ENCODE results near the gene CS.

CS gene

DNA sequence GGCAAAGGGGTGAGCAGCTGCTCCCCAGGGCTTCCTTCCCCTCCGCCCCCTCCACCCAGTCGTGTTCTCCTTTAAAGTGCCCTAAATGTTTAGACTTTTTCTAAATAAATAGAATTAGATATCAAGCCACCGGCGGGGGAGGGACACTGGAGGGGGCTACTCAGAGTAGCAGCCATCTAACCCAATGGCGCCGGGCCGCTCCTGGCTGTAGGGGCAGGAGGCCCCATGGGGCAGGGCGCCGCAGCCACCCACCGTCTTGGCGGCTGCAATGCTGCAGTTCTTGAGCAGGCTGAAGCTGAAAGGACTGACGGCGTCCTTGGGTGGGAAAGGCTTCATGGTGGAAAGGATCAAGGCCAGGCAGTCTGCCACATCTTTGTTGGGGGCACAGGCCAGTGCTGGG, 57.1 kb downstream of the CS start:
- no peak for DNase-seq

DNA sequence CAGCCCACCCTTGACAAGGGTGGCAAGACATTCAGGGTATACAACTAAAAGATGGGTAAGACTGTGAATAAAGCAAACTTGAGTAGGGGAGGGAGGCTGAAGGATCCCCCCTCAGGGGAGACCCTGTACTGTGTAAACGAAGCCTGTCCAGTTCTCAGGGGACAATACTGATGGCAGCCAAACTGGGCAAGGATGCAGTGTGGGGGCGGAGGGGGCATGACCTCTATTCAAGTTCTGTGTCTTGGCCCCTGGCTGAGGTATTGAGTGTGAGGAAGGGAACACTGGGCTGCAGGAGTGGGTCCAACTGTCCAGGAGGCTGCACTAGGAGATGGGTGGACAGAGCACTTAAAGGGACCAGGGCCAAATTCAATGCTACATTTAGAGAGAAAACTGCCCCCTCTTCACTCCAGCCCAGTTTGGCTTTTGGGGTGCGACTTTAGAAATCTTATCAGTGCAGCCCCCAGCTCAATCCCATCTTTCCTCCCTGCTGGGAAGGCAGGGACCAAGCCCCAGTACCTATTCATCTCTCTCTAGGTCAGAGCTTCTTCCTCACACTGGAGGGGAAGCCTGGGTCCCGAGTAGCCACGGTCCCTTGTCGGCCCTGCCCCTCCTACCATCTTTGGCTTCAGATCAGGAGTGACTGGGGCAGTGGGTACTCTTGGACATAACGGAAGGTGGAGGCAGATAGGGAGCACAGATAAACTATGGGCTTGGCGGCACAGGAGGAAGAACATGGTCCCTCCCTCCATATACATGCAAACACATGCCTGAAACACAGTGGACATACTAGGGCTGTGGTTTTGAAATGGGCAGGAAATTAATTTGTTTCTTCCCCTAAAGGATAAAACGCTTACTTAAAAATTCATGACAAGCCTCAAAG, 58.5 kb downstream of the CS start:
- no peak for DNase-seq

DNA sequence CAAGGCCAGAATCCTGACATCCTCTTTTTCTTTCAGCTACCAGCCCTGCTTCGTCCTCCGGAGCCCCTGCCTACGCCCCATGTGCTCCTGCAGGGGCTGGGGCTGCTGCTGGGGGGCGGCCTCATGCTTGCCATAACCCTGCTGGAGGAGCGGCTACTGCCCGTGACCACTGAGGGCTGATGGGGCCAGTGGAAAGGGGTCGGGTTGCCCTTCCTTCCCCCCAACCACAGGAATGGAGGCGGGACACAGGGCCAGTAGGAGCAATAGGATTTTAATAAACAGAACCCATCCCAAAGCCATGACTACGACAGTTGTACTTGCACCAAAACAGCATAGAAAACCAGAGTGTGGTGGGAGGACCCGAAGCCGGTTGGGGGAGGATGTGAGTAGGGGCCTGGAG, 62.6 kb downstream of the CS start:
- no peak for DNase-seq

DNA sequence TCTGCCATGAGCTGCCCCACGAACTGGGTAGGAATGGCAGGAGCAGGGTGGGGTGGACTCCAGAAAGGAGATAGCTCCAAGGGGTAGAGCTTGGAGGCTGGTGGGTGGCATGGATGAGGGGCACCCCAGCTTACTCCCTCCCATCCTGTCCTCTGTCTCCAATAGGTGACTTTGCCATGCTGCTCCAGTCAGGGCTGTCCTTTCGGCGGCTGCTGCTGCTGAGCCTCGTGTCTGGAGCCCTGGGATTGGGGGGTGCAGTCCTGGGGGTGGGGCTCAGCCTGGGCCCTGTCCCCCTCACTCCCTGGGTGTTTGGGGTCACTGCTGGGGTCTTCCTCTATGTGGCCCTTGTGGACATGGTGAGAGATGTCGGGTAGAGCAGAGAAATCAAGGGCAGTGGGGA, 63.1 kb downstream of the CS start:
- no peak for DNase-seq

DNA sequence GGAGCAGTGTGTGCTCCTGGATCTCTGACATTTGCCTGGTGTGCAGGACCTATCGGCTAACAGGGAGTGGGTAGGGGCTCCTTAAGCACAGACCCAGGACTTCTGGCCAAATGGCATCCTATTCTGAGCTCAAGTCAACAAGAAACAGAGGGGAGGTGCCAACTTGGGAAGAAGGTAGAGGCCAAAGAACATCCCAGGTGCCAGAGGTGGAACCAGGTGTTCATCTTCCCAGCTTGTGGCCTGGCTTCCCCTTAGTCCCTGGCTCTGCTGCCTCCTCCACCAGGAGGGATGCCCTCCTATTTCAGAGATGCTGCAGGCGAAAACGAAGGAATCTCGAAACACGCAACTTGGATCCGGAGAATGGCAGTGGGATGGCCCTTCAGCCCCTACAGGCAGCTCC, 64.0 kb downstream of the CS start:
- no peak for DNase-seq

DNA sequence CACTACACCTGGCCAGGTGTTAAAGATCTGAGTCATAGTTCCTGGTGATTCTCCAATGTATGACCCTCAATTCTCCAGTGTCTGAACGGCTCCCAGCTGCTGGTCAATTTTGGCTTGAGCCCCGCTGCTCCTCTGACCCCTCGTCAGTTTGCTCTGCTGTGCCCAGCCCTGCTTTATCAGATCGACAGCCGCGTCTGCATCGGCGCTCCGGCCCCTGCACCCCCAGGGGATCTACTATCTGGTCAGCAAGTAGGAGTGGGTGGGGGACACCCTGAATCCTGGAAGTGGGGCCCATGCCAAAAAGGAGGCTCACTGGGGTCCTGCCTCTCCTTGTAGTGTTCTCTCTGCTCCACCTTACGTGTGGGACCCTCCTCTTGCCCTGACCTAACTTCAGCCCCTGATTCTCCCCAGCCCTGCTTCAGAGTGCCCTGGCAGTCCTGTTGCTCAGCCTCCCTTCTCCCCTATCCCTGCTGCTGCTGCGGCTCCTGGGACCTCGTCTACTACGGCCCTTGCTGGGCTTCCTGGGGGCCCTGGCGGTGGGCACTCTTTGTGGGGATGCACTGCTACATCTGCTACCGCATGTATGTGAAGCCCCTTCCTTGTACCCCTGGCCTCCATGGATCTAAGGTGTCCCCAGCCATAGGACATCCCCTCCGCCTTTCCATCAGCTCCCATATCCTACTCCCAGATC, 65.2 kb downstream of the CS start:
- no peak for DNase-seq

DNA sequence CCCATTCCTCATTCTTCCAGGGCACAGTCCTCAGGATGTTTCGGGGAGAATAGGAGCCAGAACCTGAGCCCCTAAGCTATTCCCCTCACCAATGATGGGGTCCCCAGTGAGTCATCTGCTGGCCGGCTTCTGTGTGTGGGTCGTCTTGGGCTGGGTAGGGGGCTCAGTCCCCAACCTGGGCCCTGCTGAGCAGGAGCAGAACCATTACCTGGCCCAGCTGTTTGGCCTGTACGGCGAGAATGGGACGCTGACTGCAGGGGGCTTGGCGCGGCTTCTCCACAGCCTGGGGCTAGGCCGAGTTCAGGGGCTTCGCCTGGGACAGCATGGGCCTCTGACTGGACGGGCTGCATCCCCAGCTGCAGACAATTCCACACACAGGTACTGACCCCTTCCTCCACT, 68.9 kb downstream of the CS start:
- DNase-seq, result no peak

DNA sequence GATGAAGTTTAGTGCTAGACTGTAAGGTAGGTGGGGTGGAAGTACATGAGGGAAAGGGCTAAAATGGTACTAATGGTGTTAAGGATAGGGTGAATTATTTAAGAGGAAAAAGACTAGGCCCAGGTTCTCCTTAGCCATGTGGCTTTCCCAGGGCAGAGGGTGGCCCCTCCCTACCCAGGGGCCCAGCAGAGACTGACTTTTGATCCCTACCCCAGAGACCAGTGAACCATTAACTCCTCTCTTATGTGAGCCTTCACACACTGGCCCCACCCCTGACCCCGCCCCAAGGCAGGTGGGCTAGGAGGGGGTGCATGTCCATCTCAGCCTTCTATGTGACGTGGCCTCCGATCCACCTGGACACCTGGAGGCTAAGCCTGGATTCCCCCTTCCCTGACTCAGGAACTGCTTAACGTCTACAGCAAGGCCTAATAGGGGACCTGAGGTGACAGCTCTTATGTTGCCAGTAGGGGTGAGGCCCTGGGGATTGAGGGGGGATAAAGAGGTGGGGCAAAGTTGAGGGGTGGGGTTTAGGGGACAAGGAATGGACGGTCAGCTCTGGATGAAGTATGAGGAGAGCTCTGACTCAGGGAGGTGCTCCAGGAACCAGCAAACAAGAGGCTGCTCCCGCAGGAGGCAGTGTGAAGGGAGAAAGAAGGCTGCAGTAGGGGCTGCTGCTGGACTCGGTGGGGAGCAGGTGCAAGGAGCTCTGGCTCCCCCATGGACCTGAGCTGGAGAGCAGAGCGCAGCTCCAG, 69.5 kb downstream of the CS start:
- no peak for DNase-seq

DNA sequence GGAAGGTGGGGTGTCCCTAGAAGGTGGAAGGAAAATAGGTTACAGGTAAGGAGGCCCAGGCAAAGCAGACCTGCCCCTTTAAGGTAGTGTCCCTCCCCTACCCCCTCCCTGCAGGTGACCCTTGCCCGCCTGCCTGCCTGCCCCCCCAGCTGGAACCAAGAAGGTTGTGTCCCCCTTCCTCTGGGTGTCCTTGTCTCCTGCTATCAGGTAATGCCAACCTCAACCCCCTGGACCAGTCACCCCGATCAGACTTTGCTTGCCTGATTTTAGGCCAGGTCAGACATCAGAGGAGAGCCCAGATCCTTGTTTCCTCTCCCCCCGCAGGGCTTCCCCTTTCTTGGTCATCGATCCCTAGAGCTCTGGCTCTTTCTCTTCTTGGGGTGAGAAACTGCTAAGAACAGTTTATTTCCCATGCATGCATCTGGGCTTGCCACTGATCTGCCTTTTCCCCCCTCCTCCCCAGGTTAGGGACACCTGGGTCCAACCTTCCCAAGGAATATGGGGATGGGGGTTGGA, 70.2 kb downstream of the CS start, which contains the start of gene SLC39A5:
Gene SLC39A5, plus strand, starts transcription at position 136 of the 516 bp plus-strand sequence. CDS start 1,224 bp downstream, outside the sequence.
- no peak for DNase-seq

DNA sequence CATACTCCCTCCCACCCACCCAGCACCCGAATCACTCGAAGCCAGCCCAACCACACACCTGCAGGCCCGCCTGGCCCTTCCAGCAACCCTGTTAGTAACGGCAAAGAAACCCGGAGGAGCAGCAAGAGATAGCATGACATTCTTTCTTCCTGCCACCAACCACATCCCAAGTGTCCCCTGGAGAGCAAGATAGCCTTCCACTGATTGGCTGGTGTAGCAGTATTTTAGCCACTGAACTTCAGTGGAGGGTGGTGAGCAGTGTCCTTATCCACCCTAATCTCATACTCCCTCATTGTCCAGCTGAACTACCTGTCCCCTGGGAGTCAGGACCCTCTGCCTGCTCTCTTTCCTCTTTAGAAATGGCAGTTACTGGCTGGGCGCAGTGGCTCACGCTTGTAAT, 71.0 kb downstream of the CS start:
- no peak for DNase-seq

DNA sequence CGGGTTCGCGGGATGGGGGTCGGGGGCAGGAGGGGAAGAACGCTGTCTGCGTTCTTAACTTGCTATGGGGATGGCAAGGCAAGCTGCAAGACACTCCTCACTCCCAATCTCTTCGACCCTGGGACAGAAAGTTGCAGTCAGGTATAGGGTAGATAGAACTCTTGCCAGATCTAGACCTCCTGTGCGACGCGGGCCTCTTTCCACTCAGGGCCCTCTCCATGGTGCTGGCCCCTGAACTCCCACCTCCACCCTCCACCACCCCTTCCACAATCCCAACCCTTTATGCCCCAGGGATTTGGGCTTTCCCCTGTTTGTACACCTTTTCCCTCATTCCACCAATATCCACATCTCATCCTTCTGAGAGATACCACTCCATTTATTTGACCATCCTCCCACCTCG, 75.2 kb downstream of the CS start:
- DNase-seq, result no peak

DNA sequence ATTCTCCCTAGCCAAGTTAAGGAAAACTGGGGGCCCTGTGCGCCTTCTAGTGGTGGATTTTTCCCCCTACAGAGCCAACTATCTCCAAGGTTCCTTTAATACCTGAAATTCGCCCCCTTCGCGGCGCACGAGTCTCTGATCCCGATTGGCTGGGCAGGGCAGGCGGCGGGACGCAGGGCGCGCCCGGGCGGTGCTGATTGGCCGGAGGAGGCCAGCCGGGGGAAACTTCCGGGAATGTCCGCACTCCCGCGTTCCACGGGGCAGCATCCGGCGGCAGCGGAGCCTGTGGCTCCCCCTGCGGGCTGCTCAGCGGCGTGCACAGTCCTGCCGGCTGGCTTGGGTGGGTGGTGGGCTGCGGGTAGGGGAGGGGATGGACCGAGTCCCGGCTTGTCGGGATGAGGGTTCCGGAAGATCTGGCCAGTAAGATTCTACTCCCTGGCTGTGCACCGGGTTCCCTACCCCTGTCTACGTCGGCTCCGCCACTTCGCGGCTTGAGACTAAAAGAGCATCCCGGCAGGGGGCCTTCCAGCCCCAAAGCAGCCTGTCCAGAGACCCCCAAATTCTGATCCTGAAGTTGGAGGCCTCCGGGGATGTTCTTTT, 75.9 kb downstream of the CS start, which contains the start of gene NABP2:
Gene NABP2, plus strand, starts transcription at position 241 of the 600 bp plus-strand sequence. CDS start 515 bp downstream, outside the sequence.
- DNase-seq, result peak; percentile 98

DNA sequence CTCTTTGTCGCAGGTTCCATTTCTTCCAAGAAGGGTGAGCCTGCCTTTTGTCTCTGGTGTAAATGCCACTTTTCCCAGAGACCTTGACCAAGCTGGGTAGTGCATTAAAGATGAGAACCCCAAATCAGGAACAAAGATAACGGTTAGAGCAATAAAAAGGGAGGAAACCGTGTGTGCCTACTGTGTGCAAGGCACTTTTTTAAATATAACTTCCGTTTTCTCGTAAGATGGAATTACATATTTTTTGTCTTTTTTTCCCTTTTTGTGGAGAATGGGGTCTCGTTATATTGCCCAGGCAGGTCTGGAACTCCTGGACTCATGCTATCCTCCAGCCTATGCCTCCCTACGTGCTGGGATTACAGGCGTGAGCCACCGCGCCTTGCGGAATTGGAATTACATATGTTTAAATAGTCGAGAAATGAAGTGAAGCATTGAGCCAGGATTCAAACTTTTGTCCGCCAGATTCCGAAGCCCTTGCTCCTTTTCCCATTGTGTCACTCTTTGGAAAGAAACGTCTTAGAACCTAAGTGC, 76.5 kb downstream of the CS start:
- no peak for DNase-seq

DNA sequence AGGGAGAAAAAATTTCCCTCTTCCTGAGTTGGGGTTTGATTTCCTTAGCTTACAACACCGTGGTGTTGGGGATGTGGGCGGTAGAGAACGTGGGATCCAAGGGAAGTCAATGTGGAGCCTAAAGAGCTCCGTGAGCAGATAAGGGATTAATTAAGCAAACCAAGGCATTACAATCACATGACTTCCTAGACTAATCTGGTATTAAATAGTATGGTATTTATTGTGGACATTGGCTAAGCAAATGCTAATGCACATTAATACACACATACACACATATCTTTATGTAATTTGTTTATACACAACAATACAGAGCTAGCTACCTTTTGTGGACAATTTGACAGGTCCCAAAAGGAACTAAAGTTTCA, 77.6 kb downstream of the CS start:
- no peak for DNase-seq

DNA sequence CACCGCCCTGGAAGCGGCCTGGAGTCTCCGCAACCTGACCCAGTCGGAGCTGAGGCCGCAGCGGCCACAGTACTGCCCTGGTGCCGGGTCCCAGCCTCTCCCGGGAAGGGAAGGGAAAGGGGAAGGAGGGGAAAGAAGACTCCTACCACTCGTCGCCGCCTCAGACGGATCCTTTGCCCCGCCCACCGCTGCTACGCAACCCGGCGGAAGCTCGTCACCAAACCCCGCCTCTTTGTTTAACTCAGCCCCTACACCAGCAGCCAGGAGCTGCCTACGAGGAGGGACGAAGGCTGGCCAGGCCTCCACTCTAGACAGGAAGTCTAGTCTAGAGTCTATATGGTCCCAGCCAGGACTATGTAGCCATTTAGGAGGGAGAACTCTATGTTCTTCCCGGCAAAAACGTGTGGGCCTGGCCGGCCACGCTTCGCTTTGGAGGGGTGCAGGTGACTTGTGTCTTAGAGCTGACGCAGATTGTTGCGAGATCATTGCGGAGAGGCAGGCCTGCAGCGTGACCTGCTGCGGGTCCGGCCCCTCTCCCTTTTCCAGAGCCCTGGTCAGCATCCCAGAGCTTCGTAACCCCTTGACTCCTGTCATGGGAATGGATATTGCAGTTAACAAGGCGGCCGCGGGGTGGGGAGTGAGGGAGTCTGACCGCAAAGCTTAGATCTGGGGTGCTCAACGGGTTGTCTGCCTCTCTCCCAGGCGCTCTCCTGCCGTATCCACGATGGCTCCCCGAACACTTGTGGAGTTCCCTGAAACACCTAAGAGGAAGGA, 78.2 kb downstream of the CS start, which contains the start of gene RNF41:
Gene RNF41, minus strand, starts transcription at position 166 of the 774 bp plus-strand sequence. CDS start 7,875 bp downstream, outside the sequence.
- DNase-seq, result peak; percentile 94
